ENCODE data around the gene NALCN. TPM values are rescaled to one million over a fixed set of nuclear protein-coding genes. Genes with fewer than 3 reads are reported as not detected.

Gene NALCN
- total and polyA plus RNA-seq, 7 donors, result 0.23 to 1.1 (median 0.71) TPM; not detected in 2

GRCh38 chr13:101417501-101417900 lies 1.2 kb upstream of the NALCN start:
- DNase-seq, result no peak
- H3K36me3 ChIP-seq, result no peaks in the 10 kb centered on the region
- no peak overlapping the region for H3K4me3 ChIP-seq
- H3K4me1 ChIP-seq, result peaks cover 0 to 15% (median 12%) of the 10 kb centered on the region in 4 donors
- no peaks in the 10 kb centered on the region for H3K9me3 ChIP-seq
- no peak overlapping the region for H3K27ac ChIP-seq
- intact Hi-C loops (cut with DNase I), result no loop called here
- peaks cover 9 to 29% (median 13%) of the 10 kb centered on the region in 3 donors for H3K27me3 ChIP-seq
- TF ChIP-seq POLR2AphosphoS5 (IDR thresholded peaks at IDR 0.05), result no peak
- TF ChIP-seq, protein P1, sequence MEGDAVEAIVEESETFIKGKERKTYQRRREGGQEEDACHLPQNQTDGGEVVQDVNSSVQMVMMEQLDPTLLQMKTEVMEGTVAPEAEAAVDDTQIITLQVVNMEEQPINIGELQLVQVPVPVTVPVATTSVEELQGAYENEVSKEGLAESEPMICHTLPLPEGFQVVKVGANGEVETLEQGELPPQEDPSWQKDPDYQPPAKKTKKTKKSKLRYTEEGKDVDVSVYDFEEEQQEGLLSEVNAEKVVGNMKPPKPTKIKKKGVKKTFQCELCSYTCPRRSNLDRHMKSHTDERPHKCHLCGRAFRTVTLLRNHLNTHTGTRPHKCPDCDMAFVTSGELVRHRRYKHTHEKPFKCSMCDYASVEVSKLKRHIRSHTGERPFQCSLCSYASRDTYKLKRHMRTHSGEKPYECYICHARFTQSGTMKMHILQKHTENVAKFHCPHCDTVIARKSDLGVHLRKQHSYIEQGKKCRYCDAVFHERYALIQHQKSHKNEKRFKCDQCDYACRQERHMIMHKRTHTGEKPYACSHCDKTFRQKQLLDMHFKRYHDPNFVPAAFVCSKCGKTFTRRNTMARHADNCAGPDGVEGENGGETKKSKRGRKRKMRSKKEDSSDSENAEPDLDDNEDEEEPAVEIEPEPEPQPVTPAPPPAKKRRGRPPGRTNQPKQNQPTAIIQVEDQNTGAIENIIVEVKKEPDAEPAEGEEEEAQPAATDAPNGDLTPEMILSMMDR (IDR thresholded peaks at IDR 0.05), result no peak
- no peak for TF ChIP-seq EP300 (IDR thresholded peaks at IDR 0.05)
- no peak for TF ChIP-seq POLR2A (IDR thresholded peaks at IDR 0.05)
- WGBS, 2 donors, result 81 to 84% methylated on average over 5 of the region's 5 CpGs

- 17 to 26% methylated on average over 3 of the region's 3 CpGs for WGBS, 2 donors
- intact Hi-C loops (cut with DNase I), result no loop called here
- Histone ChIP-seq H3K27ac (no peak overlapping the region), H3K4me1 (peaks cover 0 to 15% (median 12%) of the 10 kb centered on the region in 4 donors), H3K36me3 (no peaks in the 10 kb centered on the region), H3K27me3 (peaks cover 9 to 29% (median 13%) of the 10 kb centered on the region in 3 donors), H3K4me3 (peak overlapping the region in 1 of 4 donors; percentile 45), H3K9me3 (no peaks in the 10 kb centered on the region)
- no peak for DNase-seq
- no peak for TF ChIP-seq POLR2AphosphoS5 (IDR thresholded peaks at IDR 0.05)
- TF ChIP-seq, protein P1 (IDR thresholded peaks at IDR 0.05), result no peak
- TF ChIP-seq POLR2A (IDR thresholded peaks at IDR 0.05), result no peak
- TF ChIP-seq EP300 (IDR thresholded peaks at IDR 0.05), result no peak
Observed at GRCh38 chr13:101417043-101417406, 717 bp upstream of the NALCN start.

- H3K36me3 ChIP-seq, result no peaks in the 10 kb centered on the region
- H3K4me1 ChIP-seq, result peaks cover 0 to 15% (median 12%) of the 10 kb centered on the region in 4 donors
- WGBS, 2 donors, result 16 to 24% methylated on average over 43 of the region's 43 CpGs
- no peaks in the 10 kb centered on the region for H3K9me3 ChIP-seq
- no peak overlapping the region for H3K27ac ChIP-seq
- intact Hi-C loops (cut with DNase I), result no loop called here
- peak overlapping the region in 3 of 4 donors; percentile 36 to 47 (median 45) for H3K4me3 ChIP-seq
- TF ChIP-seq, protein P1 (IDR thresholded peaks at IDR 0.05), result no peak
- TF ChIP-seq POLR2A (IDR thresholded peaks at IDR 0.05), result no peak
- no peak for DNase-seq
- H3K27me3 ChIP-seq, result peaks cover 9 to 29% (median 13%) of the 10 kb centered on the region in 3 donors
Observed at GRCh38 chr13:101415358-101416174, 742 bp downstream of the NALCN start.

- DNase-seq, result no peak
- Histone ChIP-seq H3K36me3 (no peaks in the 10 kb centered on the region), H3K4me1 (peaks cover 0 to 15% (median 11%) of the 10 kb centered on the region in 4 donors), H3K27me3 (peaks cover 9 to 26% (median 13%) of the 10 kb centered on the region in 3 donors), H3K27ac (no peak overlapping the region), H3K4me3 (no peak overlapping the region), H3K9me3 (no peaks in the 10 kb centered on the region)
- intact Hi-C loops (cut with DNase I), result no loop called here
- TF ChIP-seq, protein P1 (IDR thresholded peaks at IDR 0.05), result no peak
- TF ChIP-seq POLR2A (IDR thresholded peaks at IDR 0.05) (no peak), EP300 (IDR thresholded peaks at IDR 0.05) (no peak), POLR2AphosphoS5 (IDR thresholded peaks at IDR 0.05) (no peak)
- 82 to 88% methylated on average over 1 of the region's 1 CpG for WGBS, 2 donors
Observed at GRCh38 chr13:101412076-101412475, 4.2 kb downstream of the NALCN start.
